HepG2 (cell line): Measurements from ENCODE around the gene ABHD1. TPM values are rescaled to one million over a fixed set of nuclear protein-coding genes. Genes with fewer than 3 reads are reported as not detected.

Experiments
- ATRX ChIP-seq: sonication (generic); formaldehyde crosslinking; IDR thresholded peaks from 2 replicates; pipeline ENCODE4 v1.4.0; 2020; ENCODE audit warnings: missing genetic modification reagents, borderline replicate concordance
- DNMT3B ChIP-seq: conservative IDR thresholded peaks from 2 replicates; pipeline ENCODE4 v1.6.1; 2016; ENCODE audit warnings: missing biosample characterization, control low read depth
- PHF8 ChIP-seq: sonication (generic); formaldehyde crosslinking; IDR thresholded peaks from 2 replicates; pipeline ENCODE4 v1.5.0; 2020; ENCODE audit warnings: missing genetic modification reagents
- RAD21 ChIP-seq: fragments of 450-650 bp; formaldehyde crosslinking; IDR thresholded peaks from 2 replicates; pipeline ENCODE4 v1.5.0; 2020; ENCODE audit warnings: mild to moderate bottlenecking
- XBP1 ChIP-seq: sonication (generic); formaldehyde crosslinking; IDR thresholded peaks from 2 replicates; pipeline ENCODE4 v1.5.0; 2020; ENCODE audit warnings: missing genetic modification reagents
- ZFP37 ChIP-seq: sonication (generic); formaldehyde crosslinking; IDR thresholded peaks from 2 replicates; pipeline ENCODE4 v1.4.0; 2020; ENCODE audit warnings: missing genetic modification reagents, borderline replicate concordance
- ZNF235 ChIP-seq: sonication (generic); formaldehyde crosslinking; IDR thresholded peaks from 2 replicates; pipeline ENCODE4 v1.8.1; 2023; ENCODE audit warnings: mild to moderate bottlenecking, missing genetic modification reagents, borderline replicate concordance
- ZNF549 ChIP-seq: sonication (generic); formaldehyde crosslinking; IDR thresholded peaks from 2 replicates; pipeline ENCODE4 v1.5.0; 2020; ENCODE audit warnings: missing genetic modification reagents
- ZNF839 ChIP-seq: sonication (generic); formaldehyde crosslinking; IDR thresholded peaks from 2 replicates; pipeline ENCODE4 v1.4.0; 2020; ENCODE audit warnings: missing genetic modification reagents, mild to moderate bottlenecking, borderline replicate concordance
- polyA plus RNA-seq, 8 experiments: library from polyadenylated mRNA; depleted of rRNA in 3 of 8; stranded (reverse) in 7 of 8; unstranded in 1 of 8; fragments of >200 nt; fragmentation: Illumina TruSeq in 4 of 8; extraction: Trizol in 4 of 8; gene quantifications; 2 replicates each; pipeline versions ENCODE4 v1.2.1 to v1.2.3, GENCODE V29; 2011 to 2016; ENCODE audit warnings: low read depth in 4 of 8, missing spikeins in 1 of 8, mixed read lengths in 1 of 8; ENCODE audit not compliant: insufficient read depth in 1 of 8
- total RNA-seq, 5 experiments: library from RNA; depleted of rRNA; stranded (reverse); fragments of >200 nt; fragmentation: Illumina TruSeq; extraction: Trizol; gene quantifications; 2 replicates each; pipeline ENCODE4 v1.2.3, GENCODE V29; 2016; ENCODE audit warnings: low read depth in 1 of 5
- TF ChIP-seq, protein P1 (sequence below): sonication (generic); formaldehyde crosslinking; IDR thresholded peaks from 2 replicates; pipeline ENCODE4 v1.8.1; 2023; ENCODE audit warnings: mild to moderate bottlenecking, missing genetic modification reagents
- TF ChIP-seq, protein P2 (sequence below): sonication (generic); formaldehyde crosslinking; IDR thresholded peaks from 2 replicates; pipeline ENCODE4 v1.4.0; 2020; ENCODE audit warnings: low read depth, mild to moderate bottlenecking, missing genetic modification reagents
- TF ChIP-seq, protein P3 (sequence below): sonication (generic); formaldehyde crosslinking; IDR thresholded peaks from 2 replicates; pipeline ENCODE4 v1.5.0; 2020; ENCODE audit warnings: mild to moderate bottlenecking, low read depth, missing genetic modification reagents, borderline replicate concordance
- TF ChIP-seq, protein P4 (sequence below): sonication (generic); formaldehyde crosslinking; IDR thresholded peaks from 2 replicates; pipeline ENCODE4 v1.5.1; 2020; ENCODE audit warnings: missing genetic modification reagents, mild to moderate bottlenecking, borderline replicate concordance
- TF ChIP-seq, protein P5 (sequence below): IDR thresholded peaks from 2 replicates; pipeline ENCODE4 v1.6.1; 2016; ENCODE audit warnings: missing compliant biosample characterization, missing genetic modification reagents, borderline replicate concordance
- TF ChIP-seq, protein P6 (sequence below): sonication (generic); formaldehyde crosslinking; IDR thresholded peaks from 2 replicates; pipeline ENCODE4 v1.5.1; 2020; ENCODE audit warnings: mild to moderate bottlenecking, missing genetic modification reagents, borderline replicate concordance

ABHD1 gene
- total and polyA plus RNA-seq, 2 of the 13 experiments (the other 11 are each of a cell fraction or from before 2014, with no cell fraction given) = 0.04 to 0.81 TPM

DNA sequence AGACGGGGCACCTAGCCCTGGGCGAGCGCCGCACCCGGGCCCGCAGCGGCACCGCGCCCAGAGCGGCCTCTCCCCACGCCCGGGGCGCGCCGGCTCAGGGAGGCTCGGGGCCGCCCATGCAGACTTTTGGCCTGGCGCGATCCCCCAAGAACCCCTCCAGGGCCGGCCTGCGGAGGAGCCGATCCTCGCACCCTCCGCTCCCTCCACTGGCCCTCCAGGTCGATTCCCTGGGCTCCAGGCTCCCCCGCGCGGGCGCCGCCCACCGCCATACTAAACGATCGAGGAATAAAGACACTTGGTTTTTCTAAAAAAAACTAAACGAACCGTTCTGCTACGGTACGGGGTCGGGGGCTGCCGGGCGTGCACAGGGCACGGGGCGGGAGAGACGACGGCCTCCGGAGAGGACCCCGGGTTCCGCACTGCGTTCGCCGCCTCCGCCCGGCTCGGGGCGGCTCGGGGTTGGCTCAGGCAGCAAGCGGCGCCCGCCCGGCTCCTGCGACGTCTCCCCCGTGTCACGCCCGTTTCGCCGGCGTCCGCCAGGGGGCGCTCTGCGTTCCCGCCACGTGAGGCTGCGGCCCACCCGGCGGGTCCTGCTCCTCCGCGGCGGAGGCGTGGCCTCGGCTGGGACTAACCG lies 37.4 kb upstream of the ABHD1 start (continued):
- TF ChIP-seq ZNF235 (CRISPR knock-in tag) (no peak), ZNF839 (no peak), DNMT3B (no peak; the same call in 1 of the 2 replicates), ZNF549 (CRISPR knock-in tag) (no peak), PHF8 (CRISPR knock-in tag) (peak; percentile 67; the same call in 1 of the 2 replicates), ZFP37 (CRISPR knock-in tag) (no peak; the same call in 1 of the 2 replicates), XBP1 (CRISPR knock-in tag) (no peak), RAD21 (CRISPR knock-in tag) (peak; percentile 94), ATRX (CRISPR knock-in tag) (no peak)
- TF ChIP-seq, protein P1, sequence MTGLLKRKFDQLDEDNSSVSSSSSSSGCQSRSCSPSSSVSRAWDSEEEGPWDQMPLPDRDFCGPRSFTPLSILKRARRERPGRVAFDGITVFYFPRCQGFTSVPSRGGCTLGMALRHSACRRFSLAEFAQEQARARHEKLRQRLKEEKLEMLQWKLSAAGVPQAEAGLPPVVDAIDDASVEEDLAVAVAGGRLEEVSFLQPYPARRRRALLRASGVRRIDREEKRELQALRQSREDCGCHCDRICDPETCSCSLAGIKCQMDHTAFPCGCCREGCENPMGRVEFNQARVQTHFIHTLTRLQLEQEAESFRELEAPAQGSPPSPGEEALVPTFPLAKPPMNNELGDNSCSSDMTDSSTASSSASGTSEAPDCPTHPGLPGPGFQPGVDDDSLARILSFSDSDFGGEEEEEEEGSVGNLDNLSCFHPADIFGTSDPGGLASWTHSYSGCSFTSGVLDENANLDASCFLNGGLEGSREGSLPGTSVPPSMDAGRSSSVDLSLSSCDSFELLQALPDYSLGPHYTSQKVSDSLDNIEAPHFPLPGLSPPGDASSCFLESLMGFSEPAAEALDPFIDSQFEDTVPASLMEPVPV (CRISPR knock-in tag) = peak; percentile 89
- TF ChIP-seq, protein P2, sequence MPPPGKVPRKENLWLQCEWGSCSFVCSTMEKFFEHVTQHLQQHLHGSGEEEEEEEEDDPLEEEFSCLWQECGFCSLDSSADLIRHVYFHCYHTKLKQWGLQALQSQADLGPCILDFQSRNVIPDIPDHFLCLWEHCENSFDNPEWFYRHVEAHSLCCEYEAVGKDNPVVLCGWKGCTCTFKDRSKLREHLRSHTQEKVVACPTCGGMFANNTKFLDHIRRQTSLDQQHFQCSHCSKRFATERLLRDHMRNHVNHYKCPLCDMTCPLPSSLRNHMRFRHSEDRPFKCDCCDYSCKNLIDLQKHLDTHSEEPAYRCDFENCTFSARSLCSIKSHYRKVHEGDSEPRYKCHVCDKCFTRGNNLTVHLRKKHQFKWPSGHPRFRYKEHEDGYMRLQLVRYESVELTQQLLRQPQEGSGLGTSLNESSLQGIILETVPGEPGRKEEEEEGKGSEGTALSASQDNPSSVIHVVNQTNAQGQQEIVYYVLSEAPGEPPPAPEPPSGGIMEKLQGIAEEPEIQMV (CRISPR knock-in tag) = peak; percentile 5; the same call in 1 of the 2 replicates
- TF ChIP-seq, protein P3, sequence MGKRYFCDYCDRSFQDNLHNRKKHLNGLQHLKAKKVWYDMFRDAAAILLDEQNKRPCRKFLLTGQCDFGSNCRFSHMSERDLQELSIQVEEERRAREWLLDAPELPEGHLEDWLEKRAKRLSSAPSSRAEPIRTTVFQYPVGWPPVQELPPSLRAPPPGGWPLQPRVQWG = peak; percentile 14; the same call in 1 of the 2 replicates
- TF ChIP-seq, protein P4, sequence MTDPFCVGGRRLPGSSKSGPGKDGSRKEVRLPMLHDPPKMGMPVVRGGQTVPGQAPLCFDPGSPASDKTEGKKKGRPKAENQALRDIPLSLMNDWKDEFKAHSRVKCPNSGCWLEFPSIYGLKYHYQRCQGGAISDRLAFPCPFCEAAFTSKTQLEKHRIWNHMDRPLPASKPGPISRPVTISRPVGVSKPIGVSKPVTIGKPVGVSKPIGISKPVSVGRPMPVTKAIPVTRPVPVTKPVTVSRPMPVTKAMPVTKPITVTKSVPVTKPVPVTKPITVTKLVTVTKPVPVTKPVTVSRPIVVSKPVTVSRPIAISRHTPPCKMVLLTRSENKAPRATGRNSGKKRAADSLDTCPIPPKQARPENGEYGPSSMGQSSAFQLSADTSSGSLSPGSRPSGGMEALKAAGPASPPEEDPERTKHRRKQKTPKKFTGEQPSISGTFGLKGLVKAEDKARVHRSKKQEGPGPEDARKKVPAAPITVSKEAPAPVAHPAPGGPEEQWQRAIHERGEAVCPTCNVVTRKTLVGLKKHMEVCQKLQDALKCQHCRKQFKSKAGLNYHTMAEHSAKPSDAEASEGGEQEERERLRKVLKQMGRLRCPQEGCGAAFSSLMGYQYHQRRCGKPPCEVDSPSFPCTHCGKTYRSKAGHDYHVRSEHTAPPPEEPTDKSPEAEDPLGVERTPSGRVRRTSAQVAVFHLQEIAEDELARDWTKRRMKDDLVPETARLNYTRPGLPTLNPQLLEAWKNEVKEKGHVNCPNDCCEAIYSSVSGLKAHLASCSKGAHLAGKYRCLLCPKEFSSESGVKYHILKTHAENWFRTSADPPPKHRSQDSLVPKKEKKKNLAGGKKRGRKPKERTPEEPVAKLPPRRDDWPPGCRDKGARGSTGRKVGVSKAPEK (CRISPR knock-in tag) = no peak
- TF ChIP-seq, protein P5, sequence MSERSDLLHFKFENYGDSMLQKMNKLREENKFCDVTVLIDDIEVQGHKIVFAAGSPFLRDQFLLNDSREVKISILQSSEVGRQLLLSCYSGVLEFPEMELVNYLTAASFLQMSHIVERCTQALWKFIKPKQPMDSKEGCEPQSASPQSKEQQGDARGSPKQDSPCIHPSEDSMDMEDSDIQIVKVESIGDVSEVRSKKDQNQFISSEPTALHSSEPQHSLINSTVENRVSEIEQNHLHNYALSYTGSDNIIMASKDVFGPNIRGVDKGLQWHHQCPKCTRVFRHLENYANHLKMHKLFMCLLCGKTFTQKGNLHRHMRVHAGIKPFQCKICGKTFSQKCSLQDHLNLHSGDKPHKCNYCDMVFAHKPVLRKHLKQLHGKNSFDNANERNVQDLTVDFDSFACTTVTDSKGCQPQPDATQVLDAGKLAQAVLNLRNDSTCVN (CRISPR knock-in tag) = peak; percentile 53; the same call in 1 of the 2 replicates
- TF ChIP-seq, protein P6, sequence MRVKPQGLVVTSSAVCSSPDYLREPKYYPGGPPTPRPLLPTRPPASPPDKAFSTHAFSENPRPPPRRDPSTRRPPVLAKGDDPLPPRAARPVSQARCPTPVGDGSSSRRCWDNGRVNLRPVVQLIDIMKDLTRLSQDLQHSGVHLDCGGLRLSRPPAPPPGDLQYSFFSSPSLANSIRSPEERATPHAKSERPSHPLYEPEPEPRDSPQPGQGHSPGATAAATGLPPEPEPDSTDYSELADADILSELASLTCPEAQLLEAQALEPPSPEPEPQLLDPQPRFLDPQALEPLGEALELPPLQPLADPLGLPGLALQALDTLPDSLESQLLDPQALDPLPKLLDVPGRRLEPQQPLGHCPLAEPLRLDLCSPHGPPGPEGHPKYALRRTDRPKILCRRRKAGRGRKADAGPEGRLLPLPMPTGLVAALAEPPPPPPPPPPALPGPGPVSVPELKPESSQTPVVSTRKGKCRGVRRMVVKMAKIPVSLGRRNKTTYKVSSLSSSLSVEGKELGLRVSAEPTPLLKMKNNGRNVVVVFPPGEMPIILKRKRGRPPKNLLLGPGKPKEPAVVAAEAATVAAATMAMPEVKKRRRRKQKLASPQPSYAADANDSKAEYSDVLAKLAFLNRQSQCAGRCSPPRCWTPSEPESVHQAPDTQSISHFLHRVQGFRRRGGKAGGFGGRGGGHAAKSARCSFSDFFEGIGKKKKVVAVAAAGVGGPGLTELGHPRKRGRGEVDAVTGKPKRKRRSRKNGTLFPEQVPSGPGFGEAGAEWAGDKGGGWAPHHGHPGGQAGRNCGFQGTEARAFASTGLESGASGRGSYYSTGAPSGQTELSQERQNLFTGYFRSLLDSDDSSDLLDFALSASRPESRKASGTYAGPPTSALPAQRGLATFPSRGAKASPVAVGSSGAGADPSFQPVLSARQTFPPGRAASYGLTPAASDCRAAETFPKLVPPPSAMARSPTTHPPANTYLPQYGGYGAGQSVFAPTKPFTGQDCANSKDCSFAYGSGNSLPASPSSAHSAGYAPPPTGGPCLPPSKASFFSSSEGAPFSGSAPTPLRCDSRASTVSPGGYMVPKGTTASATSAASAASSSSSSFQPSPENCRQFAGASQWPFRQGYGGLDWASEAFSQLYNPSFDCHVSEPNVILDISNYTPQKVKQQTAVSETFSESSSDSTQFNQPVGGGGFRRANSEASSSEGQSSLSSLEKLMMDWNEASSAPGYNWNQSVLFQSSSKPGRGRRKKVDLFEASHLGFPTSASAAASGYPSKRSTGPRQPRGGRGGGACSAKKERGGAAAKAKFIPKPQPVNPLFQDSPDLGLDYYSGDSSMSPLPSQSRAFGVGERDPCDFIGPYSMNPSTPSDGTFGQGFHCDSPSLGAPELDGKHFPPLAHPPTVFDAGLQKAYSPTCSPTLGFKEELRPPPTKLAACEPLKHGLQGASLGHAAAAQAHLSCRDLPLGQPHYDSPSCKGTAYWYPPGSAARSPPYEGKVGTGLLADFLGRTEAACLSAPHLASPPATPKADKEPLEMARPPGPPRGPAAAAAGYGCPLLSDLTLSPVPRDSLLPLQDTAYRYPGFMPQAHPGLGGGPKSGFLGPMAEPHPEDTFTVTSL = no peak
